HG02938 (cell line): Measurements from ENCODE around the gene SERAC1.

Source experiments
- ATAC-seq: cut with Tn5 transposase; IDR thresholded peaks from one replicate; pipeline ENCODE4 v1.9.1; 2021; ENCODE audit warnings: mild to moderate bottlenecking, moderate library complexity; ENCODE audit not compliant: unreplicated experiment

The SERAC1 gene

GRCh38 chr6:158060455-158061360, 107.4 kb downstream of the SERAC1 start:
- ATAC-seq: no peak
